HepG2 (cell line): Measurements from ENCODE around the gene POFUT1. TPM values are rescaled to one million over a fixed set of nuclear protein-coding genes. Genes with fewer than 3 reads are reported as not detected.

ENCODE experiments used
- ATAD3A ChIP-seq: sonication (generic); formaldehyde crosslinking; IDR thresholded peaks from 2 replicates; pipeline ENCODE4 v1.4.0; 2020; ENCODE audit warnings: missing genetic modification reagents
- CENPBD1 ChIP-seq: sonication (generic); formaldehyde crosslinking; IDR thresholded peaks from 2 replicates; pipeline ENCODE4 v1.8.0; 2022; ENCODE audit warnings: missing genetic modification reagents, low read depth, mild to moderate bottlenecking, borderline replicate concordance
- KAT2B ChIP-seq: fragments of 150-350 bp; IDR thresholded peaks from 2 replicates; pipeline ENCODE4 v1.6.1; 2014; ENCODE audit warnings: low read depth, low read length, borderline replicate concordance
- MTERF4 ChIP-seq: sonication (generic); formaldehyde crosslinking; IDR thresholded peaks from 2 replicates; pipeline ENCODE4 v1.8.0; 2023; ENCODE audit warnings: mild to moderate bottlenecking, missing genetic modification reagents
- NFAT5 ChIP-seq: sonication (generic); formaldehyde crosslinking; IDR thresholded peaks from 2 replicates; pipeline ENCODE4 v1.4.0; 2020; ENCODE audit warnings: missing genetic modification reagents
- NONO ChIP-seq, 2 experiments: fragments of 450-650 bp in 1 of 2; sonication (generic) in 1 of 2; formaldehyde crosslinking in 1 of 2; IDR thresholded peaks in 1 of 2; conservative IDR thresholded peaks in 1 of 2; 2 replicates each; pipeline versions ENCODE4 v1.6.1 to v1.8.0; 2017 to 2022; ENCODE audit warnings: mild to moderate bottlenecking in 1 of 2, missing genetic modification reagents in 1 of 2, moderate library complexity in 1 of 2
- NR2C2 ChIP-seq: sonication (generic); formaldehyde crosslinking; IDR thresholded peaks from 2 replicates; pipeline ENCODE4 v1.4.0; 2020; ENCODE audit warnings: missing genetic modification reagents, mild to moderate bottlenecking, moderate library complexity, borderline replicate concordance
- PHF5A ChIP-seq: IDR thresholded peaks from one replicate; pipeline ENCODE4 v1.6.1; 2018; ENCODE audit warnings: low read depth, missing genetic modification reagents; ENCODE audit not compliant: unreplicated experiment
- U2AF1 ChIP-seq: fragments of 200-400 bp; formaldehyde crosslinking; optimal IDR thresholded peaks from 2 replicates; pipeline ENCODE3; 2017; ENCODE audit warnings: mild to moderate bottlenecking, low read depth, low read length
- ZBTB38 ChIP-seq: sonication (generic); formaldehyde crosslinking; IDR thresholded peaks from 2 replicates; pipeline ENCODE4 v1.5.1; 2020; ENCODE audit warnings: mild to moderate bottlenecking, missing genetic modification reagents
- ZMAT5 ChIP-seq: sonication (generic); formaldehyde crosslinking; IDR thresholded peaks from 2 replicates; pipeline ENCODE4 v1.5.0; 2020; ENCODE audit warnings: mild to moderate bottlenecking, low read depth, missing genetic modification reagents, borderline replicate concordance
- ZNF138 ChIP-seq: sonication (generic); formaldehyde crosslinking; IDR thresholded peaks from 2 replicates; pipeline ENCODE4 v1.5.0; 2020; ENCODE audit warnings: mild to moderate bottlenecking, low read depth, missing genetic modification reagents
- ZNF230 ChIP-seq: sonication (generic); formaldehyde crosslinking; IDR thresholded peaks from 2 replicates; pipeline ENCODE4 v1.4.0; 2020; ENCODE audit warnings: mild to moderate bottlenecking, missing genetic modification reagents
- ZNF292 ChIP-seq: sonication (generic); formaldehyde crosslinking; IDR thresholded peaks from 2 replicates; pipeline ENCODE4 v1.8.1; 2022; ENCODE audit warnings: mild to moderate bottlenecking, low read depth, missing genetic modification reagents, borderline replicate concordance
- ZNF556 ChIP-seq: sonication (generic); formaldehyde crosslinking; IDR thresholded peaks from 2 replicates; pipeline ENCODE4 v1.4.0; 2020; ENCODE audit warnings: mild to moderate bottlenecking, missing genetic modification reagents, borderline replicate concordance
- ZNF616 ChIP-seq: sonication (generic); formaldehyde crosslinking; IDR thresholded peaks from 2 replicates; pipeline ENCODE4 v1.5.0; 2020; ENCODE audit warnings: low read depth, mild to moderate bottlenecking, missing genetic modification reagents
- ZNF724P ChIP-seq: sonication (generic); formaldehyde crosslinking; IDR thresholded peaks from 2 replicates; pipeline ENCODE4 v1.8.0; 2022; ENCODE audit warnings: missing genetic modification reagents, borderline replicate concordance
- ZNF878 ChIP-seq: sonication (generic); formaldehyde crosslinking; IDR thresholded peaks from 2 replicates; pipeline ENCODE4 v1.8.1; 2023; ENCODE audit warnings: mild to moderate bottlenecking, missing genetic modification reagents, moderate library complexity
- ZSCAN29 ChIP-seq: sonication (generic); formaldehyde crosslinking; conservative IDR thresholded peaks from 2 replicates; pipeline ENCODE4 v1.4.0; 2020; ENCODE audit warnings: mild to moderate bottlenecking, missing genetic modification reagents
- polyA plus RNA-seq, 8 experiments: library from polyadenylated mRNA; depleted of rRNA in 3 of 8; stranded (reverse) in 7 of 8; unstranded in 1 of 8; fragments of >200 nt; fragmentation: Illumina TruSeq in 4 of 8; extraction: Trizol in 4 of 8; gene quantifications; 2 replicates each; pipeline versions ENCODE4 v1.2.1 to v1.2.3, GENCODE V29; 2011 to 2016; ENCODE audit warnings: low read depth in 4 of 8, missing spikeins in 1 of 8, mixed read lengths in 1 of 8; ENCODE audit not compliant: insufficient read depth in 1 of 8
- total RNA-seq, 5 experiments: library from RNA; depleted of rRNA; stranded (reverse); fragments of >200 nt; fragmentation: Illumina TruSeq; extraction: Trizol; gene quantifications; 2 replicates each; pipeline ENCODE4 v1.2.3, GENCODE V29; 2016; ENCODE audit warnings: low read depth in 1 of 5
- TF ChIP-seq, protein P1 (sequence below): sonication (generic); formaldehyde crosslinking; IDR thresholded peaks from 2 replicates; pipeline ENCODE4 v1.5.0; 2020; ENCODE audit warnings: mild to moderate bottlenecking, missing genetic modification reagents

POFUT1 gene
- total and polyA plus RNA-seq, 2 of the 13 experiments (the other 11 are each of a cell fraction or from before 2014, with no cell fraction given): 35.5 to 58.3 TPM

DNA sequence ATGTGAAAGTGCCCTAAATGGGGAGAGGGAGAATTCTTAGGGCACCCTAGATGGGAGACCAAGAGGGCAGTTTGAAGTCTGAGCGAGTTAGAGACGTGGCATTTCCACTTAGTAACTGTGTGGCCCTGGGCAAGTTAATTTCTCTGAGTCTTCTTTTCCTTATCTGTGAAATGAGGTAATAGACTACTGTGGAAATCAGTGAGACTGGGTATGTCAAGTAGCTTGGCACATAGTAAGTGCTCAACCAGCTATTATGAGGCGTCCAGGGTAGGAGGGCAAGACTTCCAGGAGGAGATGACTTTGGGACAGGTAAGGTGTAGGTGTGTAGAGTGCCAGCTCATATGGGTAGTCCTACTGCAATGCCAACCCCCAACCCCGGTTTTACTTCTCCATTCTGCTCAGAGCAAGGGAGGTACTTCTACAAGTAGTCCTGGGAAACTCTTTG, 70.5 kb downstream of the POFUT1 start (continued):
- TF ChIP-seq NR2C2 (no peak), ZNF616 (no peak), ZNF724P (CRISPR knock-in tag) (no peak), PHF5A (CRISPR knock-in tag) (no peak), ZSCAN29 (0 out of 2 replicates have a peak, but pooled peaks have one; percentile 31), U2AF1 (no peak), CENPBD1 (no peak), ZNF230 (CRISPR knock-in tag) (peak; percentile 55; the same call in 1 of the 2 replicates), ZNF292 (CRISPR knock-in tag) (no peak; the same call in 1 of the 2 replicates), NONO (IDR thresholded peaks at IDR 0.05) (no peak), NONO (CRISPR knock-in tag; conservative IDR thresholded peaks at IDR 0.05) (no peak), ZNF556 (CRISPR knock-in tag) (no peak; the same call in 1 of the 2 replicates), NFAT5 (no peak), ZNF138 (no peak), KAT2B (no peak), ZNF878 (no peak), ZBTB38 (CRISPR knock-in tag) (no peak), ZMAT5 (CRISPR knock-in tag) (no peak), MTERF4 (CRISPR knock-in tag) (no peak), ATAD3A (CRISPR knock-in tag) (no peak)
- TF ChIP-seq, protein P1, sequence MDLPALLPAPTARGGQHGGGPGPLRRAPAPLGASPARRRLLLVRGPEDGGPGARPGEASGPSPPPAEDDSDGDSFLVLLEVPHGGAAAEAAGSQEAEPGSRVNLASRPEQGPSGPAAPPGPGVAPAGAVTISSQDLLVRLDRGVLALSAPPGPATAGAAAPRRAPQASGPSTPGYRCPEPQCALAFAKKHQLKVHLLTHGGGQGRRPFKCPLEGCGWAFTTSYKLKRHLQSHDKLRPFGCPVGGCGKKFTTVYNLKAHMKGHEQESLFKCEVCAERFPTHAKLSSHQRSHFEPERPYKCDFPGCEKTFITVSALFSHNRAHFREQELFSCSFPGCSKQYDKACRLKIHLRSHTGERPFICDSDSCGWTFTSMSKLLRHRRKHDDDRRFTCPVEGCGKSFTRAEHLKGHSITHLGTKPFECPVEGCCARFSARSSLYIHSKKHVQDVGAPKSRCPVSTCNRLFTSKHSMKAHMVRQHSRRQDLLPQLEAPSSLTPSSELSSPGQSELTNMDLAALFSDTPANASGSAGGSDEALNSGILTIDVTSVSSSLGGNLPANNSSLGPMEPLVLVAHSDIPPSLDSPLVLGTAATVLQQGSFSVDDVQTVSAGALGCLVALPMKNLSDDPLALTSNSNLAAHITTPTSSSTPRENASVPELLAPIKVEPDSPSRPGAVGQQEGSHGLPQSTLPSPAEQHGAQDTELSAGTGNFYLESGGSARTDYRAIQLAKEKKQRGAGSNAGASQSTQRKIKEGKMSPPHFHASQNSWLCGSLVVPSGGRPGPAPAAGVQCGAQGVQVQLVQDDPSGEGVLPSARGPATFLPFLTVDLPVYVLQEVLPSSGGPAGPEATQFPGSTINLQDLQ: 0 out of 2 replicates have a peak, but pooled peaks have one; percentile 3
